Osteocyte (in vitro differentiated cells): ENCODE data around the gene EIF1. TPM values are rescaled to one million over a fixed set of nuclear protein-coding genes. Genes with fewer than 3 reads are reported as not detected.

Experiments
- DNase-seq: peaks from one replicate; pipeline ENCODE4 v3.0.0; 2021; ENCODE audit warnings: mixed read lengths; ENCODE audit not compliant: unreplicated experiment; ENCODE audit errors: extremely low spot score
- H3K27ac Mint-ChIP-seq: one replicate; pipeline ENCODE4 v1.8.0; 2021; ENCODE audit warnings: mild to moderate bottlenecking, mixed read lengths; ENCODE audit not compliant: unreplicated experiment
- H3K27me3 Mint-ChIP-seq: one replicate; pipeline ENCODE4 v1.8.0; 2021; ENCODE audit warnings: mixed read lengths; ENCODE audit not compliant: unreplicated experiment
- H3K36me3 Mint-ChIP-seq: one replicate; pipeline ENCODE4 v1.8.0; 2021; ENCODE audit warnings: mixed read lengths; ENCODE audit not compliant: unreplicated experiment
- H3K4me1 Mint-ChIP-seq: one replicate; pipeline ENCODE4 v1.8.0; 2021; ENCODE audit warnings: mixed read lengths; ENCODE audit not compliant: unreplicated experiment
- H3K4me3 Mint-ChIP-seq: one replicate; pipeline ENCODE4 v1.8.0; 2021; ENCODE audit warnings: mild to moderate bottlenecking, moderate library complexity, mixed read lengths; ENCODE audit not compliant: unreplicated experiment
- H3K9me3 Mint-ChIP-seq: one replicate; pipeline ENCODE4 v1.8.0; 2021; ENCODE audit warnings: mixed read lengths; ENCODE audit not compliant: unreplicated experiment
- CTCF ChIP-seq: fragments of 200-600 bp; sonication (generic); IDR thresholded peaks from 2 replicates; pipeline ENCODE4 v1.5.0; 2021; ENCODE audit warnings: antibody characterized with exemption, mild to moderate bottlenecking, moderate library complexity
- total RNA-seq: library from RNA; stranded (reverse); gene quantifications from 2 replicates; pipeline ENCODE4 v1.2.1, GENCODE V29; 2021

Gene EIF1
- total RNA-seq, 1 donor from 2014 or later: 1,057 TPM

GRCh38 chr17:41711669-41712400 is 23.1 kb downstream of the EIF1 start, which contains the start of gene GAST:
TSS of gene GAST (plus strand) at chr17:41712331. CDS start at chr17:41715437, 3,106 bp downstream.
- H3K36me3 Mint-ChIP-seq: no peaks in the 10 kb centered on the region
- peaks cover 6% of the 10 kb centered on the region for H3K9me3 Mint-ChIP-seq
- no peaks in the 10 kb centered on the region for H3K4me1 Mint-ChIP-seq
- peaks cover 4% of the 10 kb centered on the region for H3K27me3 Mint-ChIP-seq
- TF ChIP-seq CTCF: no peak
- no peak within 1 kb of the TSS for H3K27ac Mint-ChIP-seq
- H3K4me3 Mint-ChIP-seq: no peak within 1 kb of the TSS
- DNase-seq: no peak

GRCh38 chr17:41717408-41718286 is 29.0 kb downstream of the EIF1 start:
- H3K27me3 Mint-ChIP-seq: peaks cover 29% of the 10 kb centered on the region
- no peak for DNase-seq
- H3K36me3 Mint-ChIP-seq: no peaks in the 10 kb centered on the region
- H3K4me3 Mint-ChIP-seq: no peak overlapping the region
- no peaks in the 10 kb centered on the region for H3K4me1 Mint-ChIP-seq
- no peak overlapping the region for H3K27ac Mint-ChIP-seq
- H3K9me3 Mint-ChIP-seq: no peaks in the 10 kb centered on the region
- no peak for TF ChIP-seq CTCF

- no peak overlapping the region for H3K4me3 Mint-ChIP-seq
- no peaks in the 10 kb centered on the region for H3K36me3 Mint-ChIP-seq
- no peak for DNase-seq
- TF ChIP-seq CTCF: no peak
- no peaks in the 10 kb centered on the region for H3K4me1 Mint-ChIP-seq
- H3K27me3 Mint-ChIP-seq: peaks cover 29% of the 10 kb centered on the region
- no peaks in the 10 kb centered on the region for H3K9me3 Mint-ChIP-seq
- no peak overlapping the region for H3K27ac Mint-ChIP-seq
These were observed 29.6 kb downstream of the EIF1 start for GRCh38 chr17:41718287-41718645.

- no peak for DNase-seq
- H3K27me3 Mint-ChIP-seq: peaks cover 21% of the 10 kb centered on the region
These were observed 33.5 kb downstream of the EIF1 start for GRCh38 chr17:41722231-41722630.

More at GRCh38 chr17:41722231-41722630, 33.5 kb downstream of the EIF1 start:
- no peak for TF ChIP-seq CTCF
- no peaks in the 10 kb centered on the region for H3K4me1 Mint-ChIP-seq
- H3K27ac Mint-ChIP-seq: no peak overlapping the region
- no peaks in the 10 kb centered on the region for H3K9me3 Mint-ChIP-seq
- H3K4me3 Mint-ChIP-seq: no peak overlapping the region
- no peaks in the 10 kb centered on the region for H3K36me3 Mint-ChIP-seq
